GM12878 (cell line): ENCODE results near the gene SEPTIN6. TPM values are rescaled to one million over a fixed set of nuclear protein-coding genes. Genes with fewer than 3 reads are reported as not detected.

Experiments
- CUX1 ChIP-seq: IDR thresholded peaks from 2 replicates; pipeline ENCODE4 v1.6.1; 2012; ENCODE audit warnings: improper control_type of control experiment, low read depth, low read length; ENCODE audit not compliant: insufficient replicate concordance
- IRF4 ChIP-seq: IDR thresholded peaks from 2 replicates; pipeline ENCODE4 v1.6.1; 2011; ENCODE audit warnings: low read depth, low read length
- ZNF384 ChIP-seq: IDR thresholded peaks from 2 replicates; pipeline ENCODE4 v1.6.1; 2012; ENCODE audit warnings: low read depth, mild to moderate bottlenecking, low read length, improper control_type of control experiment, borderline replicate concordance
- ZNF687 ChIP-seq: fragments of 450-650 bp; IDR thresholded peaks from 2 replicates; pipeline ENCODE4 v1.6.1; 2017; ENCODE audit warnings: mild to moderate bottlenecking, moderate library complexity
- polyA plus RNA-seq, 11 experiments: library from polyadenylated mRNA; depleted of rRNA in 4 of 11; unstranded in 6 of 11; stranded (reverse) in 5 of 11; fragments of >200 nt; fragmentation: Nextera tagmentation in 4 of 11; fragmentation: Illumina TruSeq in 1 of 11; extraction: Ambion mirVana in 4 of 11; extraction: Trizol in 1 of 11; gene quantifications; 1 replicate in 1 of 11; 2 replicates in 10 of 11; pipeline versions ENCODE4 v1.2.1 to v1.2.3, GENCODE V29; 2011 to 2016; ENCODE audit warnings: inconsistent platforms in 2 of 11, missing spikeins in 2 of 11, low read depth in 1 of 11
- total RNA-seq, 4 experiments: library from RNA; depleted of rRNA in 3 of 4; stranded (reverse); fragments of >200 nt in 3 of 4; fragmentation: Illumina TruSeq in 1 of 4; extraction: Trizol in 1 of 4; gene quantifications; 2 replicates each; pipeline versions ENCODE4 v1.2.1 to v1.2.3, GENCODE V29; 2013 to 2021

The SEPTIN6 gene
- total and polyA plus RNA-seq, 10 of the 15 experiments (the other 5 are each of a cell fraction or from before 2014, with no cell fraction given) = 37.2 to 353 (median 154) TPM

GRCh38 chrX:119693996-119694451, 1.1 kb upstream of the SEPTIN6 start (continued):
- TF ChIP-seq ZNF687 (no peak), IRF4 (no peak), ZNF384 (no peak), CUX1 (no peak)
- TF ChIP-seq, all 136 proteins: peak for 0
